NOMO-1 treated with DMSO at 0.1 percent for 48 hours (cell line): ENCODE measurements around the gene GANAB.
"Not testable (repeated sequence)": the region's sequence is repeated elsewhere in the genome, so short reads cannot be mapped to it uniquely, and the experiment has no call there.

Experiments
- DNase-seq: peaks from one replicate; lab custom pipeline; 2025; ENCODE audit not compliant: unreplicated experiment; lab: John Stamatoyannopoulos, UW

The GANAB gene

GRCh38 chr11:62621567-62622470 lies 24.6 kb downstream of the GANAB start, which contains the start of gene B3GAT3:
Gene B3GAT3 (minus strand): TSS chr11:62621986. CDS start chr11:62621947, 39 bp downstream.
- DNase-seq, result peak; percentile 97

GRCh38 chr11:62621027-62621566 lies 25.3 kb downstream of the GANAB start:
- no peak for DNase-seq

GRCh38 chr11:62616957-62617356 lies 29.5 kb downstream of the GANAB start:
- not testable (repeated sequence) for DNase-seq

- no peak for DNase-seq
Measured at GRCh38 chr11:62615521-62615920, 30.9 kb downstream of the GANAB start.

GRCh38 chr11:62614275-62614674 lies 32.1 kb downstream of the GANAB start:
- DNase-seq, result no peak

GRCh38 chr11:62613291-62613778 lies 33.1 kb downstream of the GANAB start:
- no peak for DNase-seq

- peak; percentile 62 for DNase-seq
Measured at GRCh38 chr11:62612366-62613290, 33.8 kb downstream of the GANAB start, which contains the start of the genes EML3 and ROM1. Gene EML3 (minus strand): TSS chr11:62612775. CDS start chr11:62612457, 318 bp downstream. Gene ROM1 (plus strand): TSS chr11:62613257. CDS start chr11:62613282, 25 bp downstream.

- DNase-seq, result peak; percentile 34
Measured at GRCh38 chr11:62611705-62612365, 34.6 kb downstream of the GANAB start.

GRCh38 chr11:62610814-62611704 lies 35.4 kb downstream of the GANAB start:
- DNase-seq, result no peak

- DNase-seq, result no peak
Measured at GRCh38 chr11:62610403-62610802, 36.0 kb downstream of the GANAB start.

- no peak for DNase-seq
Measured at GRCh38 chr11:62608776-62609175, 37.6 kb downstream of the GANAB start.

GRCh38 chr11:62607714-62608113 lies 38.7 kb downstream of the GANAB start:
- DNase-seq, result no peak

- DNase-seq, result no peak
Measured at GRCh38 chr11:62605902-62606301, 40.5 kb downstream of the GANAB start.

GRCh38 chr11:62605467-62605866 lies 40.9 kb downstream of the GANAB start:
- no peak for DNase-seq

- no peak for DNase-seq
Measured at GRCh38 chr11:62604460-62605120, 41.8 kb downstream of the GANAB start.

GRCh38 chr11:62603776-62604299 lies 42.6 kb downstream of the GANAB start:
- DNase-seq, result no peak

GRCh38 chr11:62603072-62603408 lies 43.4 kb downstream of the GANAB start:
- DNase-seq, result no peak

GRCh38 chr11:62602141-62603071 lies 44.0 kb downstream of the GANAB start:
- peak; percentile 52 for DNase-seq
